HepG2 (cell line): Measurements from ENCODE around the gene BPGM. TPM values are rescaled to one million over a fixed set of nuclear protein-coding genes. Genes with fewer than 3 reads are reported as not detected.

Experiments used
- ATAC-seq: fragments of 200-7000 bp; cut with Tn5 transposase; 3 replicates; pipeline ENCODE4 v1.9.1; 2020; ENCODE audit warnings: mild to moderate bottlenecking, moderate library complexity
- BruUV-seq: library from RNA; stranded (reverse); fragments of 400-500 nt; replicated peaks from 2 replicates; lab custom pipeline; 2021; lab: Mats Ljungman, UMichigan
- CTCF ChIA-PET: fragments of 300-600 bp; formaldehyde crosslinking; extraction: SDS; loops from one replicate; lab custom pipeline; 2021; ENCODE audit warnings: low total read pairs, inconsistent platforms, low intra/inter-chr PET ratio; lab: Yijun Ruan, JAX
- POLR2A ChIA-PET: fragments of 350-600 bp; sonication (Branson Sonifier 250); formaldehyde crosslinking; loops from one replicate; lab custom pipeline; 2020; ENCODE audit warnings: antibody characterized with exemption, inconsistent platforms; lab: Yijun Ruan, JAX
- DNase-seq: peaks from one replicate; pipeline ENCODE4 v3.0.0-alpha.2; 2015; ENCODE audit warnings: low spot score
- FAIRE-seq: peaks from 3 replicates; lab custom pipeline; 2011; peaks lifted over from hg19 to GRCh38; lab: Jason Lieb, UNC
- H2AFZ ChIP-seq: one replicate; pipeline ENCODE4 v1.6.1; 2011; ENCODE audit warnings: low read length, inconsistent platforms
- H3K27ac ChIP-seq: fragments of 300-600 bp; 3 replicates; pipeline ENCODE4 v1.8.0; 2011; ENCODE audit warnings: mixed run types, mild to moderate bottlenecking, mixed read lengths, low read length, inconsistent platforms; ENCODE audit not compliant: insufficient read depth; ENCODE audit errors: extremely low read length
- H3K27me3 ChIP-seq, 2 experiments: fragments of 200-600 bp in 1 of 2; 2 replicates in 1 of 2; 3 replicates in 1 of 2; pipeline versions ENCODE4 v1.6.0 to v1.8.0; 2011; ENCODE audit warnings: low read length in 2 of 2, mild to moderate bottlenecking in 2 of 2, moderate library complexity in 2 of 2, inconsistent platforms in 1 of 2; ENCODE audit not compliant: insufficient read depth in 2 of 2, control insufficient read depth in 1 of 2
- H3K36me3 ChIP-seq, 2 experiments: fragments of 200-600 bp in 1 of 2; replicated peaks in 1 of 2; 2 replicates in 1 of 2; 3 replicates in 1 of 2; pipeline versions ENCODE4 v1.5.1 to v1.8.0; 2011; ENCODE audit warnings: low read length in 2 of 2, inconsistent platforms in 1 of 2; ENCODE audit not compliant: insufficient read depth in 2 of 2, control insufficient read depth in 1 of 2
- H3K4me1 ChIP-seq: 2 replicates; pipeline ENCODE4 v1.5.1; 2012; ENCODE audit warnings: low read length, inconsistent platforms; ENCODE audit not compliant: insufficient read depth
- H3K4me2 ChIP-seq: 2 replicates; pipeline ENCODE4 v1.6.0; 2011; ENCODE audit warnings: low read depth, low read length, inconsistent platforms
- H3K4me3 ChIP-seq, 3 experiments: fragments of 200-600 bp in 1 of 3; sonication (generic), shearing (Covaris generic) in 1 of 3; replicated peaks in 1 of 3; 2 replicates each; pipeline ENCODE4 v1.5.1; 2011 to 2016; ENCODE audit warnings: low read length in 3 of 3, inconsistent platforms in 2 of 3, low read depth in 2 of 3, mild to moderate bottlenecking in 2 of 3, control low read depth in 1 of 3, mixed read lengths in 1 of 3; ENCODE audit not compliant: insufficient read depth in 1 of 3
- H3K79me2 ChIP-seq: one replicate; pipeline ENCODE4 v1.6.1; 2011; ENCODE audit warnings: low read length, inconsistent platforms; ENCODE audit not compliant: insufficient read depth
- H3K9ac ChIP-seq: 2 replicates; pipeline ENCODE4 v1.6.0; 2011; ENCODE audit warnings: mild to moderate bottlenecking, low read depth, low read length, inconsistent platforms; ENCODE audit not compliant: insufficient read depth
- H3K9me3 ChIP-seq: 2 replicates; pipeline ENCODE4 v1.5.1; 2012; ENCODE audit warnings: mild to moderate bottlenecking, low read length
- H4K20me1 ChIP-seq: 2 replicates; pipeline ENCODE4 v1.6.0; 2011; ENCODE audit warnings: inconsistent platforms, mild to moderate bottlenecking, low read length, moderate library complexity; ENCODE audit not compliant: insufficient read depth
- ARHGAP35 ChIP-seq: sonication (generic); formaldehyde crosslinking; IDR thresholded peaks from 2 replicates; pipeline ENCODE4 v1.9.0; 2022; ENCODE audit warnings: mild to moderate bottlenecking, inconsistent platforms, moderate library complexity, missing genetic modification reagents, borderline replicate concordance
- ATM ChIP-seq: fragments of 450-650 bp; IDR thresholded peaks from 2 replicates; pipeline ENCODE4 v1.7.1; 2017; ENCODE audit warnings: mild to moderate bottlenecking, borderline replicate concordance
- ELF4 ChIP-seq: sonication (generic); formaldehyde crosslinking; IDR thresholded peaks from 2 replicates; pipeline ENCODE4 v1.5.0; 2020; ENCODE audit warnings: missing genetic modification reagents, mild to moderate bottlenecking, moderate library complexity, borderline replicate concordance
- PHB2 ChIP-seq: fragments of 450-650 bp; IDR thresholded peaks from 2 replicates; pipeline ENCODE4 v1.6.1; 2018; ENCODE audit not compliant: partially characterized antibody
- RFX1 ChIP-seq: fragments of 450-650 bp; IDR thresholded peaks from 2 replicates; pipeline ENCODE4 v1.6.1; 2017
- ZNF264 ChIP-seq: sonication (generic); formaldehyde crosslinking; IDR thresholded peaks from 2 replicates; pipeline ENCODE4 v1.4.0; 2020; ENCODE audit warnings: missing genetic modification reagents
- ZNF382 ChIP-seq: sonication (generic); formaldehyde crosslinking; IDR thresholded peaks from 2 replicates; pipeline ENCODE4 v1.5.0; 2020; ENCODE audit warnings: missing genetic modification reagents, mild to moderate bottlenecking, borderline replicate concordance
- ZNF83 ChIP-seq: sonication (generic); formaldehyde crosslinking; IDR thresholded peaks from 2 replicates; pipeline ENCODE4 v1.4.0; 2020; ENCODE audit warnings: missing genetic modification reagents, mild to moderate bottlenecking, borderline replicate concordance
- ZSCAN29 ChIP-seq: sonication (generic); formaldehyde crosslinking; conservative IDR thresholded peaks from 2 replicates; pipeline ENCODE4 v1.4.0; 2020; ENCODE audit warnings: mild to moderate bottlenecking, missing genetic modification reagents
- WGBS: methylation state at CpG from one replicate; pipeline ENCODE4 v1.1.6; 2017; ENCODE audit warnings: low lambda C conversion rate; 5-methylcytosine and 5-hydroxymethylcytosine counted together
- in situ Hi-C: cut with HindIII; loops from 2 replicates; pipeline ENCODE4 v1.10.0; 2017; ENCODE audit warnings: low pct_unique_long_range_greater_than_20kb; ENCODE audit not compliant: extremely low pct_ligation_motif_present
- intact Hi-C: fragments of 100-400 bp; cut with micrococcal nuclease; formaldehyde crosslinking; loops from one replicate; pipeline ENCODE4 v1.10.0; 2022; ENCODE audit not compliant: unreplicated experiment
- polyA plus RNA-seq, 8 experiments: library from polyadenylated mRNA; depleted of rRNA in 3 of 8; stranded (reverse) in 7 of 8; unstranded in 1 of 8; fragments of >200 nt; fragmentation: Illumina TruSeq in 4 of 8; extraction: Trizol in 4 of 8; gene quantifications; 2 replicates each; pipeline versions ENCODE4 v1.2.1 to v1.2.3, GENCODE V29; 2011 to 2016; ENCODE audit warnings: low read depth in 4 of 8, missing spikeins in 1 of 8, mixed read lengths in 1 of 8; ENCODE audit not compliant: insufficient read depth in 1 of 8
- total RNA-seq, 5 experiments: library from RNA; depleted of rRNA; stranded (reverse); fragments of >200 nt; fragmentation: Illumina TruSeq; extraction: Trizol; gene quantifications; 2 replicates each; pipeline ENCODE4 v1.2.3, GENCODE V29; 2016; ENCODE audit warnings: low read depth in 1 of 5
- TF ChIP-seq, protein P1 (sequence below): sonication (generic); formaldehyde crosslinking; IDR thresholded peaks from 2 replicates; pipeline ENCODE4 v1.5.1; 2020; ENCODE audit warnings: mild to moderate bottlenecking, missing genetic modification reagents
- TF ChIP-seq, protein P2 (sequence below): sonication (generic); formaldehyde crosslinking; IDR thresholded peaks from 2 replicates; pipeline ENCODE4 v1.4.0; 2020; ENCODE audit warnings: mild to moderate bottlenecking, missing genetic modification reagents

The BPGM gene
- total and polyA plus RNA-seq, 2 of the 13 experiments (the other 11 are each of a cell fraction or from before 2014, with no cell fraction given): 4.0 to 7.5 TPM

DNA sequence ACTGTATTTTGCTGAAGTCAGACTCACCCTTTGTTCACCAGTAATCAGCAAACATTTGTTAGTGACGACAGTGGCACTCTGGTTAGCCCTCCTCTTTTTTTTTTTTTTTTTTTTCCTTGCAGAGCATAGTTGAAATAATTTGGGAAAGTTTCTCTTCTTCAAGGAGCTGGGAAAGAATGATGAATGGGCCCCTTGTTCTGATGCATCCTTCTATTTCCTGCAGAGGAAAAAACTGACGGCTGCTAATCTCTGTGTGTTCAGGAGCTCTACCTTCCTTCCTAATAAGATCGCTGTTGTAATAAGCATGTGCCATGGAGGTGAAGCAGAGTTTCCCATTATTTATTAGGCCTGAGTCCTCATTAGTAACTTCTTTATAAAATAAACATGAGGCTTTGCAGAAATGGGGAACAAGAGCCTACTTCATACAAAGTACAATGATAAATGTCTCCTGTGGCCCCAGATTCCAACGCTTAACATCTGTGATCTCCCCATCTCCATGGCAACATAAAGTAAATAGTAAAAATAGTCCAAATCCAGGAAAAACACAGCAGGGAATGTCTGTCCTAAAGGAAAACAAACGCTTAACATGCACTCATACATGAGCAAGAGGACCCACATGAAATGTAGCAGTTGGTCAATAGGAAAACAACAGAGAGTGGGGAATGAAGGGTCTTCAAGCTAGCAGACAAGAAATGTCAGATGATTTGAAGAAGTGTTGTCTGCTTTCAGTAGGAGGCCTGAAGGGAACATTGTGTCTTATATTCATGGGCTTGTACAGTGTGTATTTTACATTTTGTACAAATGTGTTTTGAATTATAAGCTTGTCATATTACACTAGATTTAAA, 73.7 kb downstream of the BPGM start:
- Histone ChIP-seq H3K9me3 (no peaks in the 10 kb centered on the region), H3K4me2 (peak overlapping the region; percentile 10; the same call in 1 of the 2 replicates), H3K27me3 (0 out of 5 replicates have a peak, but pooled peaks cover 0 to 5% of the 10 kb centered on the region in 2 experiments), H3K4me1 (peaks cover 17% of the 10 kb centered on the region), H3K79me2 (no peaks in the 10 kb centered on the region), H3K27ac (no peak overlapping the region), H3K36me3 (no peaks in the 10 kb centered on the region), H3K9ac (no peak overlapping the region), H4K20me1 (no peaks in the 10 kb centered on the region), H3K4me3 (no peak overlapping the region), H2AFZ (no peak overlapping the region)
- TF ChIP-seq RFX1 (peak; percentile 7; the same call in 1 of the 2 replicates), ZSCAN29 (CRISPR knock-in tag) (no peak)
- ATAC-seq (no peak), DNase-seq (no peak), FAIRE-seq (no peak)
- ChIA-PET POLR2A (no interaction called here), CTCF (no interaction called here)
- in situ Hi-C loops: no loop called here
- under 1% methylated on average over 5 of the region's 5 CpGs for WGBS
- intact Hi-C loops: loop anchor here (10.0 kb wide), 1 partner anchor 224 kb away; no protein-coding TSS in a partner anchor
- BruUV-seq: no TSS peak

DNA sequence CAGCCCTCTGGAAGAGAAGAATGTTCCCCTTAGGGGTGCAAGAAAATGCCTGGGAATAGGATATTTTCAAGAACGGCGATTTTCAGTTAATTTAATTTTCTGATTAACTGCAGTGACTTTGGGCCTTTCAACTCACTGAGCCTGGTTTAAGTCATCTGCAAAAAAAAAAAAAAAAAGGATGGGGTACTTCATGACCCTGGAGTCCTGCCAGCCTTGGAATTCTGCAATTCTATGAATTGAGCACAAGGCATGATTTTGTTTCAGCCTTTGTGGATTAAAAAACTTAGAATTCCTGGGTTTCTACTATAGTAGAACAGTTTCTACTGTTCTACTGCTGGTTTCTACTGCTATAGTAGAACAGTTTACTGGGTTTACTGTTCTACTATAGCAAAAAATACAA, 74.5 kb downstream of the BPGM start:
- H3K27me3 ChIP-seq: 0 out of 5 replicates have a peak, but pooled peaks cover 0 to 5% of the 10 kb centered on the region in 2 experiments
- H4K20me1 ChIP-seq: no peaks in the 10 kb centered on the region
- ATAC-seq: no peak
- no peak overlapping the region for H3K27ac ChIP-seq
- ChIA-PET POLR2A (no interaction called here), CTCF (no interaction called here)
- intact Hi-C loops: loop anchor here (10.0 kb wide), 1 partner anchor 224 kb away; no protein-coding TSS in a partner anchor
- no peak for DNase-seq
- H2AFZ ChIP-seq: no peak overlapping the region
- H3K36me3 ChIP-seq: no peaks in the 10 kb centered on the region
- FAIRE-seq: no peak
- 53% methylated on average over 2 of the region's 2 CpGs for WGBS
- H3K9me3 ChIP-seq: no peaks in the 10 kb centered on the region
- H3K4me1 ChIP-seq: peaks cover 17% of the 10 kb centered on the region
- H3K9ac ChIP-seq: no peak overlapping the region
- in situ Hi-C loops: no loop called here
- no TSS peak for BruUV-seq
- no peak overlapping the region for H3K4me2 ChIP-seq
- no peak overlapping the region for H3K4me3 ChIP-seq
- no peaks in the 10 kb centered on the region for H3K79me2 ChIP-seq
- TF ChIP-seq ZNF264: no peak
- TF ChIP-seq, protein P1, sequence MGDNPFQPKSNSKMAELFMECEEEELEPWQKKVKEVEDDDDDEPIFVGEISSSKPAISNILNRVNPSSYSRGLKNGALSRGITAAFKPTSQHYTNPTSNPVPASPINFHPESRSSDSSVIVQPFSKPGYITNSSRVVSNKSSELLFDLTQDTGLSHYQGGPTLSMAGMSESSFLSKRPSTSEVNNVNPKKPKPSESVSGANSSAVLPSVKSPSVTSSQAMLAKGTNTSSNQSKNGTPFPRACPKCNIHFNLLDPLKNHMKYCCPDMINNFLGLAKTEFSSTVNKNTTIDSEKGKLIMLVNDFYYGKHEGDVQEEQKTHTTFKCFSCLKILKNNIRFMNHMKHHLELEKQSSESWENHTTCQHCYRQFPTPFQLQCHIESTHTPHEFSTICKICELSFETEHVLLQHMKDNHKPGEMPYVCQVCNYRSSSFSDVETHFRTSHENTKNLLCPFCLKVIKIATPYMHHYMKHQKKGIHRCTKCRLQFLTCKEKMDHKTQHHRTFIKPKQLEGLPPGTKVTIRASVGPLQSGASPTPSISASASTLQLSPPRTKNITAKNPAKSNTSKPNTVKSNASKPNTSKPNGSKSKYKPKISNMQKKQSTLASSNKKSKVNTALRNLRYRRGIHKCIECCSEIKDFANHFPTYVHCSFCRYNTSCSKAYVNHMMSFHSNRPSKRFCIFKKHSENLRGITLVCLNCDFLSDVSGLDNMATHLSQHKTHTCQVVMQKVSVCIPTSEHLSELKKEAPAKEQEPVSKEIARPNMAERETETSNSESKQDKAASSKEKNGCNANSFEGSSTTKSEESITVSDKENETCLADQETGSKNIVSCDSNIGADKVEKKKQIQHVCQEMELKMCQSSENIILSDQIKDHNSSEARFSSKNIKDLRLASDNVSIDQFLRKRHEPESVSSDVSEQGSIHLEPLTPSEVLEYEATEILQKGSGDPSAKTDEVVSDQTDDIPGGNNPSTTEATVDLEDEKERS (CRISPR knock-in tag): no peak
- no peak for TF ChIP-seq ZNF83
- TF ChIP-seq, protein P2, sequence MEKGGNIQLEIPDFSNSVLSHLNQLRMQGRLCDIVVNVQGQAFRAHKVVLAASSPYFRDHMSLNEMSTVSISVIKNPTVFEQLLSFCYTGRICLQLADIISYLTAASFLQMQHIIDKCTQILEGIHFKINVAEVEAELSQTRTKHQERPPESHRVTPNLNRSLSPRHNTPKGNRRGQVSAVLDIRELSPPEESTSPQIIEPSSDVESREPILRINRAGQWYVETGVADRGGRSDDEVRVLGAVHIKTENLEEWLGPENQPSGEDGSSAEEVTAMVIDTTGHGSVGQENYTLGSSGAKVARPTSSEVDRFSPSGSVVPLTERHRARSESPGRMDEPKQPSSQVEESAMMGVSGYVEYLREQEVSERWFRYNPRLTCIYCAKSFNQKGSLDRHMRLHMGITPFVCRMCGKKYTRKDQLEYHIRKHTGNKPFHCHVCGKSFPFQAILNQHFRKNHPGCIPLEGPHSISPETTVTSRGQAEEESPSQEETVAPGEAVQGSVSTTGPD (CRISPR knock-in tag): no peak
- no peak for TF ChIP-seq ATM
- no peak for TF ChIP-seq PHB2
- TF ChIP-seq ARHGAP35 (CRISPR knock-in tag): no peak
- no peak for TF ChIP-seq ELF4 (CRISPR knock-in tag)
- TF ChIP-seq ZNF382 (CRISPR knock-in tag): no peak
